ENCODE data around the gene SPDYE3. TPM values are rescaled to one million over a fixed set of nuclear protein-coding genes. Genes with fewer than 3 reads are reported as not detected.
"Not testable (repeated sequence)": the region's sequence is repeated elsewhere in the genome, so short reads cannot be mapped to it uniquely, and the experiment has no call there.

SPDYE3 gene
- total RNA-seq, 1 experiment from 2014 or later = not detected

- not testable (repeated sequence) for DNase-seq (ENCODE audit: low spot score)
These were observed 19.2 kb upstream of the SPDYE3 start for GRCh38 chr7:100288258-100288657.

DNA sequence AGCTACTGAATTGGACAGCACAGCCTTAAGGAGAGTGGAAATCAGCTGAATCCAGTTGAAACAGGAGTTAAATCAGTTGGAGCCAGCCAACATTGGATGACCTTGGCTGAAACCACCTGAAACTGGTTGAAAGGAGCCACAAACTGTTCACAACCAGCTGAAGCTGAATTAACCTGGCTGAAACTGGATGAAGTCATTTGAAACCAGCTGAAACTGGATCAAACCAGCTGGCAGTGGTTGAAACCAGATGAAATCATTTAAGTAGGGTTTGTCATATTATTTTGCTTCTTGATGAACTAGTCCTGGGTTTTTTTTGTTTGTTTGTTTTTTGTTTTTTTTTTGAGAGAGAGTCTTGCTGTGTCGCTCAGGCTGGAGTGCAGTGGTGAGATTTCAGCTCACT lies 15.3 kb upstream of the SPDYE3 start:
- DNase-seq (ENCODE audit: low spot score) = not testable (repeated sequence)

DNA sequence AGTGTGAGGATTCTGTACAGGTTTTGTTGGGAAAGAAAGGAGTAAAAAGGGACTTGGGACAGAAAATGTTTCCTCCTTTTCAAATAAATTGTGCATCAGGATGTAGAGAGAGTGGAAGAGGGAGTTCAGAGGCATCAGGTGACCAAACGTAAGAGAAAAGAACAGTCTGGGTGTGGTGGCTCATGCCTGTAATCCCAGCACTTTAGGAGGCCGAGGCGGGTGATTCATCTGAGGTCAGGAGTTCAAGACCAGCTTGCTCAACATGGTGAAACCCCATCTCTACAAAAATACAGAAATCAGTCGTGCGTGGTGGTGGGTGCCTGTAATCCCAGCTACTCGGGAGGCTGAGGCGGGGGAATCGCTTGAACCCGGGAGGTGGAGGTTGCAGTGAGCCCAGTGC lies 12.2 kb upstream of the SPDYE3 start:
- DNase-seq (ENCODE audit: low spot score) = not testable (repeated sequence)

- not testable (repeated sequence) for DNase-seq (ENCODE audit: low spot score)
These were observed 9.5 kb upstream of the SPDYE3 start for GRCh38 chr7:100297852-100298631.

DNA sequence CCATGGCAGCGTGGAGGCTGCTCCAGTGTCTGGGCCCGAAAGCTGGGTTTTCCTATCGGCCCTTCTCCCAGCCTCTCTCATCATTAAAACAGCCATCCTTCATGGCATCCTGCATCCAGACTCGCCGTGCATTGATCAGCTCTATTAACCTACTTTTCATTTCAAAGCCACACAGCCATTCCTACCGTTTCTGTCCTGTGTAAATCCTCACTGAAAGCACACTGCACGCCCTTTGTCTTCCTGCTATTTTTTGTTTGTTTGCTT lies 8.9 kb upstream of the SPDYE3 start:
- DNase-seq (ENCODE audit: low spot score) = not testable (repeated sequence)

- not testable (repeated sequence) for DNase-seq (ENCODE audit: low spot score)
These were observed 3.0 kb upstream of the SPDYE3 start for GRCh38 chr7:100304526-100304925.

DNA sequence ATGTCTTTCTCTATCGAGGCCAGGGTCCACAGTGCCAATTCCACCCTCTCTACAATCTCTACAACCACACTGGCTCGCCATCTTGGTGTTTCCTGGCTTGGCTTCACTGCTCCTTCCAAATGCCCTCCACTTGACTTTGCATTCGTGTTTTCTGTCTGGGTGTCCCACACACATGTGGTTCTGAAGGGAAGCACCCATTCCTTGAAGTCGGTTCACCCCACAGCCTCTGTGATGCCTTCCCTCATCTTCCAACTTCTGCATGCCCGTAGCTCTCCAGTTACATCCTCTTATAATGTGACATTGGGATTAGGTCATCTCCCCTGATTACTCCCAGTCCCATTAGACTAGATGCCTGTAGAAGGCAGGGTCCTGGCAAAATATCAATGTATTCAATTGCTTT lies 10.8 kb downstream of the SPDYE3 start:
- not testable (repeated sequence) for DNase-seq (ENCODE audit: low spot score)

DNA sequence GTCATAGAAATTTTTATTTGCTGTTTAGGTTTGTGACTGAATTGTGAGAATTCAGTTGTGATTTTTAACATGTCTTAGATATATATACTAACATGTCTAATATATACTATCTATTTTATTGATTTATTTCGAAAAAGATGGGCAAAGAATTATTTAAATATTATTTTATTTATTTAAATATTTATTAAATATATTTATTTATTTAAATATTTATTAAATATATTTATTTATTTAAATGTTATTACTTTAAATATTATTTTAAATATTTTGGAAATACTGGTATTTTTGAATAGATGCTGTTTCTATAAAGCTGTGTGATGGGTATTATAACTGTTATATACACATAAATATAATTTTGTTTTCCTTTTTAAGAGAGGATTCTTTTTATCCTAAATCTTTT lies 14.1 kb downstream of the SPDYE3 start:
- DNase-seq (ENCODE audit: low spot score) = not testable (repeated sequence)

GRCh38 chr7:100324194-100324593 lies 16.7 kb downstream of the SPDYE3 start:
- not testable (repeated sequence) for DNase-seq (ENCODE audit: low spot score)

GRCh38 chr7:100325671-100326070 lies 18.2 kb downstream of the SPDYE3 start:
- not testable (repeated sequence) for DNase-seq (ENCODE audit: low spot score)

DNA sequence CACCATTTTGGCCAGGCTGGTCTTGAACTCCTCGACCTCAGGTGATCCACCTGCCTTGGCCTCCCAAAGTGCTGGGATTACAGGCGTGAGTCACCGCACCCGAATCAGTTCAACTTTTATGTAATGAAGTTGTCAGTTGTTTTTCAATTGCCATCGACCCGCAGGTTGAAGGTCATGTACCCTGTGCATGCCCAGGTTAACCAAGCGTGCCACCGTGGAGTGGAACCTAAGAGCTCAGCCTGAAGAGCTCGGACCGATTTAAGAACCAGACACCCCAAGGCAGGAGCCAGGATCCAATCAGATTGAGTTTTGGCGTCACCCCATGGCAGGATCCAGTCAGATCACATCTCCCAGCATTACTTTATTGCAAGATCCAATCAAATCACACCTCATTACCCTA lies 19.4 kb downstream of the SPDYE3 start:
- not testable (repeated sequence) for DNase-seq (ENCODE audit: low spot score)

DNA sequence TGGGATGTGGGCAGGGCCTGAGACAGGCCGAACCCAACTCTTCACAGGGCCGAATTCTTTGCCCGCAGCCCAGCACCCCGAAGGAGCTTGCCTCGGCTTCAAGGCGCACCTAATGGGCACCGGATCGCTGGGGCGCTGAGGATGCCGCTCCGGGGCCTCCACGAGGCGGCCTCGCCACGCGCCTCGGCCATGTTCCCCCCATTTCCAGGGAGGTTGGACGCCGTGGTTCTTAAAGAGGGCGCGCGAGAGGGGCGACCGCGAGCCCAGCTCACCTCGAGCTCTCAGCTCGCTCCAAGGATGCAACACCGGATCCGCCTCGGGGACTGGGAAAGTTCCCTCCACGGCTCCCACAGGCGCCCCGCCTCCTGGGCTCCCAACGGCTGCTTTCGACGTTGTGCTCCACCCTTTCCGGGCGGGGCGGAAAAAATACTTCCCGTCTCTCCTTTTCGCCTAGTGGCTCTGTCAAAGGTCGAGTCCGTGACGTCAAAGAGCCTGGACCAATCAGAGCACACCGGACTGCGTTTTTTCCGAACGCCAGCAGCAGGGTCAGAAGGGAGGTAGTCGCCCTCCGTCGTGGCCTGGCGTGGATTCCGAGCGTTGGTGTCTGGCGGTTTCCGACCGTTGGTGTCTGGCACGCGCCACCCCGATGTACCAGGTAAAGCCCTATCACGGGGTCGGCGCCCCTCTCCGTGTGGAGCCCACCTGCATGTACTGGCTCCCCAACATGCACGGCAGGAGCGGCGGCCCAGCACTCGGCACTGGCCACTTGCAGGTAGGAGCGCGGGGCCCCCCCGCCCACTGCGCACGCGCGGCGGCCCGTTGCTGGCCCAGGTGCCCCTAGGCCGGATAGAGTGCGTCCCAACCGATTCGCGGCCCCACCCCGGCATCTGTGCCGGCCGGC lies 28.3 kb downstream of the SPDYE3 start:
- DNase-seq (ENCODE audit: low spot score) = peak; percentile 97

DNA sequence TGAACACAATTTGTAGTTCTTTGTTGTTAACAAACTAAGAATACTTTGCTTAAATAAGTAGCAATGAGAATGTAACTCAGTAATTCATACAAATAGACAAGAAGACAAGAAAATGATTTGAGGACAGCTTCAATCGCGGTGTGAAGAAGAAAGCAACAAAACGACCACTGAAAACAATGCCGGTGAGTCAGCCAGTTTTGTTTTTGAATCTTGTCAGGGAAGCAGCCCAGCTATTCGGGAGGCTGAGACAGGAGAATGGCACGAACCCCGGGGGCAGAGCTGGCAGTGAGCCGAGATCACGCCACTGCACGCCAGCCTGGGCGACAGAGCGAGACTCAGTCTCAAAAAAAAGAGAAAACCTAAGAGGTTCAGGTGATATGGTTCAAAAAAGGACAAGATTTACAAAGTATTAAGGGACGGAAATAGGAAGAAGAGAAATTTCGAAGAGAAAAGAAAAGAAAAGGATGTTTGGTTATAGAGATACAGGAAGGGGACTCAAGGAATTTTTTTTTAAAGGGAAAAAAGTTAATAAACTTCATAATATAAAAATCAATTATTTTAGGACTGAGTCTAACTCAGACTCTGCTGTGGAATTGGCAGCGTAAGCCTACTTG lies 30.7 kb downstream of the SPDYE3 start:
- DNase-seq (ENCODE audit: low spot score) = not testable (repeated sequence)

- DNase-seq (ENCODE audit: low spot score) = peak; percentile 55
These were observed 33.8 kb downstream of the SPDYE3 start for GRCh38 chr7:100341286-100341685.

DNA sequence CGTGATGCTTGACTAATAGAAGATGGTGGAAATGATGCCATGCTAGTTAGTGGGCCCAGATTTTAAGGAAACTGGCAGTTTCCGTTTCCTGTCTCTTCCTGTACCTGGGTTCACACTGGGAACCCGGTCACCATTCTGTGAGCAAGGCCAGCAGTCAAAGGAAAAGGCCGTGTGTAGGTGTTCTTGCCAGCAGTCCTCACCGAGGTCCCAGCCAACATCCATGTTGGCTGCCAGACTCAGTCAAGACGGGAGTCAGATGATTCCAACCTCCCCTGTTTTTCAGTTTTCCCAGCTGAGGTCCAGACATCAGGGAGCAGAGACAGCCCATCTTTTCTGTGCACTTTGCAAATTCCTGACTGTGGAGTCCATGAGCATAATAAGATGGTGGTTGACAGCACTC lies 35.3 kb downstream of the SPDYE3 start:
- DNase-seq (ENCODE audit: low spot score) = no peak

GRCh38 chr7:100344124-100344559 lies 36.6 kb downstream of the SPDYE3 start:
- DNase-seq (ENCODE audit: low spot score) = not testable (repeated sequence)

GRCh38 chr7:100344560-100345287 lies 37.2 kb downstream of the SPDYE3 start:
- DNase-seq (ENCODE audit: low spot score) = peak; percentile 57

DNA sequence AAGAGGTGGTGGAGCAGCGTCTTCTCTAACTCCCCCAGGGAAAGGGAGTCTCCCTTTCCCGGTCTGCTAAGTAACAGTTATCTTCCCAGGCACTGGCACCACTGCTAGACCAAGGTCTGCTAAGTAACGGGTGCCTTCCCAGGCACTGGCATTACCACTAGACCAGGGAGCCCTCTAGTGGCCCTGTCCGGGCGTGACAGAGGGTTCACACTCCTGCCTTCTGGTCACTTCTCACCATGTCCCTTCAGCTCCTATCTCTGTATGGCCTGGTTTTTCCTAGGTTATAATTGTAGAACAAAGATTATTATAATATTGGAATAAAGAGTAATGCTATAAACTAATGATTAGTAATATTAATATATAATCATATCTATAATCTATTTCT lies 37.8 kb downstream of the SPDYE3 start:
- DNase-seq (ENCODE audit: low spot score) = peak; percentile 74

GRCh38 chr7:100346921-100347320 lies 39.4 kb downstream of the SPDYE3 start:
- DNase-seq (ENCODE audit: low spot score) = no peak

DNA sequence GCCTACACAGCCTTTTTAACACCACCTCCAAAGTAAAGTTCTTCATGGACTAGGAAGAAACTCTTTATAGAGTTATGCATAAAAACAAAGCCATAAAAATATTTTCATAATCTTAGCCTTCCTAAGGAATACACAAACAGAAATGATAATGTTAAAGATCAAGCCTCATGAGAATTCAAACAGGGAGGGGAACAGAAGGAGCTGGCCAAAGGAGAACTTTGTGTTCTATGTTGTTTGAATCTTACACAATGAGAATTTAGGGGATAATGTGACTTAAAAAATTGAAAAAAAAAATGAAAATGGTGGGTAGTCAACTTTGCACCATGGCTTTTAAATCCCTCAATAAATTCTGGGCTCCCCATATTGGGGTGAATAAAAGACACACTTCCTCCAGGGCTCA lies 41.3 kb downstream of the SPDYE3 start:
- no peak for DNase-seq (ENCODE audit: low spot score)

- no peak for DNase-seq (ENCODE audit: low spot score)
These were observed 42.3 kb downstream of the SPDYE3 start for GRCh38 chr7:100349757-100350156.

- DNase-seq (ENCODE audit: low spot score) = no peak
These were observed 44.2 kb downstream of the SPDYE3 start for GRCh38 chr7:100351657-100352058.
